ENCODE data around the gene TCEA2.

The TCEA2 gene

GRCh38 chr20:64035933-64036345, 27.1 kb upstream of the TCEA2 start, which contains the start of gene C20orf204:
TSS of gene C20orf204 (plus strand) at chr20:64036182. CDS start at chr20:64036324, 142 bp downstream.
- DNase-seq, result no peak

- no peak for DNase-seq
Measured at GRCh38 chr20:64036346-64037198, 26.4 kb upstream of the TCEA2 start.

- DNase-seq, result no peak
Measured at GRCh38 chr20:64037199-64037497, 25.9 kb upstream of the TCEA2 start.

- no peak for DNase-seq
Measured at GRCh38 chr20:64037498-64038213, 25.3 kb upstream of the TCEA2 start.

- DNase-seq, result no peak
Measured at GRCh38 chr20:64038224-64038564, 24.8 kb upstream of the TCEA2 start.

GRCh38 chr20:64038565-64039292, 24.3 kb upstream of the TCEA2 start:
- DNase-seq, result peak; percentile 99

GRCh38 chr20:64039293-64040160, 23.5 kb upstream of the TCEA2 start:
- peak; percentile 77 for DNase-seq

GRCh38 chr20:64040231-64041039, 22.6 kb upstream of the TCEA2 start:
- DNase-seq, result no peak

- no peak for DNase-seq
Measured at GRCh38 chr20:64041040-64041780, 21.8 kb upstream of the TCEA2 start.

- DNase-seq, result no peak
Measured at GRCh38 chr20:64041781-64042053, 21.3 kb upstream of the TCEA2 start.

- DNase-seq, result no peak
Measured at GRCh38 chr20:64042054-64042781, 20.8 kb upstream of the TCEA2 start.

GRCh38 chr20:64043768-64044167, 19.2 kb upstream of the TCEA2 start:
- DNase-seq, result no peak

GRCh38 chr20:64044484-64045247, 18.3 kb upstream of the TCEA2 start:
- DNase-seq, result peak; percentile 91

- no peak for DNase-seq
Measured at GRCh38 chr20:64045346-64046011, 17.5 kb upstream of the TCEA2 start.

GRCh38 chr20:64047046-64047389, 16.0 kb upstream of the TCEA2 start:
- no peak for DNase-seq

GRCh38 chr20:64047968-64048401, 15.0 kb upstream of the TCEA2 start:
- no peak for DNase-seq

GRCh38 chr20:64048402-64049044, 14.5 kb upstream of the TCEA2 start:
- no peak for DNase-seq

- peak; percentile 86 for DNase-seq
Measured at GRCh38 chr20:64049060-64049877, 13.7 kb upstream of the TCEA2 start, which contains the start of gene SOX18. TSS of gene SOX18 (minus strand) at chr20:64049639. CDS start at chr20:64049516, 123 bp downstream.
